ENCODE results near the gene SOX18. TPM values are rescaled to one million over a fixed set of nuclear protein-coding genes. Genes with fewer than 3 reads are reported as not detected.
"Not testable (repeated sequence)": the region's sequence is repeated elsewhere in the genome, so short reads cannot be mapped to it uniquely, and the experiment has no call there.

SOX18 gene
- total RNA-seq: 8.1 TPM

DNA sequence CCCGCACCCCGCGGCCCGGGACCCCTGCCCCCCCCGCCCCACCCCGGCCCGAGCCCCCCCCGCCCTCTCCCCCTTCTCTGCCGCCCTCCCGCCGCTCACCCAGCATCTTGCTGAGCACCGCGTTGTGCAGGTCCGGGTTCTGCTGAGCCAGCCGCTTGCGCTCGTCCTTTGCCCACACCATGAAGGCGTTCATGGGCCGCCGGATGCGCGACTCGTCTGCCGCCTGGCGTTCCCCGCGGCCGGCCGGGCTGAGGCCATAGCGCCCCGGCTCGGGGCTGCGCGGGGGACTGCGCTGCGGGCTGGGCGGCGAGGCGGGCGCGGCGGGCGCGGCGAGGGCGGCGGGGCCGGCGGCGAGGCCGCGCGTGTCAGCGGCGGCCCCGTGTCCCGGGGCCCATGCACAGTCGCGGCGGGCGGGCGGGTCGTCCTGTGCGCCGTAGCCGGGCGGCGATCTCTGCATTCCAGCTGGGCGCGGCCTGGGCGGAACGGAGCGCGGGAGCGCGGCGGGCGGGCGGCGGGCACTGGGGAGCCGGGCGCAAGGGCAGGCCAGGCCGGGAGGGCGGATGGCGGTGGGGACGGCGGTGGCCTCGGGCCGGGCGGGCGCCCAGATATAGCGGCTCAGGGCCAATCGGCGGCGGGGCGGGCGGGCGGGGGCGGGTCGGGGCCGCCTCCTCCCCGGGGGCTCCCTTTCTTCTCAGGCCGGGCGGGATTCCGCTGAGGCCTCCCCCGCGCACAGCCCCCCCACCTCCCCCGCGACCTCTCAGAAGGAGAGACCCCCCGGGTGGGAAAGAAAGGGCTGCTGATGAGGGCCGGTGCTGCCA is at the start of gene SOX18:
Gene SOX18, minus strand, starts transcription at position 580 of the 818 bp plus-strand sequence. Its CDS starts 123 bp downstream, at position 457.
- peak; percentile 22 for ATAC-seq
- DNase-seq (ENCODE audit: low spot score): no peak

DNA sequence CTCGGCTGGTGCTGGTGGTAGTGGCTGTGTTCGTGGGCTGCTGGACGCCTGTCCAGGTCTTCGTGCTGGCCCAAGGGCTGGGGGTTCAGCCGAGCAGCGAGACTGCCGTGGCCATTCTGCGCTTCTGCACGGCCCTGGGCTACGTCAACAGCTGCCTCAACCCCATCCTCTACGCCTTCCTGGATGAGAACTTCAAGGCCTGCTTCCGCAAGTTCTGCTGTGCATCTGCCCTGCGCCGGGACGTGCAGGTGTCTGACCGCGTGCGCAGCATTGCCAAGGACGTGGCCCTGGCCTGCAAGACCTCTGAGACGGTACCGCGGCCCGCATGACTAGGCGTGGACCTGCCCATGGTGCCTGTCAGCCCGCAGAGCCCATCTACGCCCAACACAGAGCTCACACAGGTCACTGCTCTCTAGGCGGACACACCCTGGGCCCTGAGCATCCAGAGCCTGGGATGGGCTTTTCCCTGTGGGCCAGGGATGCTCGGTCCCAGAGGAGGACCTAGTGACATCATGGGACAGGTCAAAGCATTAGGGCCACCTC is 49.1 kb upstream of the SOX18 start:
- ATAC-seq (no peak), DNase-seq (ENCODE audit: low spot score) (no peak)

DNA sequence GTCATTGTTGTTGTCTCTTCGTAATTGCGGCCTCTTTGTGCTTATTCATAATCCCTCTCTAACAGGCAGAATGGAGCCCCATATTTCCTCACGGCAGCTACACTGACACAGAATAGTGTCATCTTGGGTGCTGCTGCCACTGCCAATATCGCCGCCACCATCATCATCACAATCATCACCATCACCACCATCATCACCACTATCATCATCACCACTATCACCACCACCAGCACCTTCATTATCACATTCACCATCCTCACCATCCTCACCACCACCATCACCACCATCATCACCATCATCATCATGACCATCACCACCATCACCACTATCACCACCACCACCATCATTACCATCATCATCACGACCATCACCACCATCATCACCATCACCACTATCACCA is 47.1 kb upstream of the SOX18 start:
- ATAC-seq: no peak
- no peak for DNase-seq (ENCODE audit: low spot score)

DNA sequence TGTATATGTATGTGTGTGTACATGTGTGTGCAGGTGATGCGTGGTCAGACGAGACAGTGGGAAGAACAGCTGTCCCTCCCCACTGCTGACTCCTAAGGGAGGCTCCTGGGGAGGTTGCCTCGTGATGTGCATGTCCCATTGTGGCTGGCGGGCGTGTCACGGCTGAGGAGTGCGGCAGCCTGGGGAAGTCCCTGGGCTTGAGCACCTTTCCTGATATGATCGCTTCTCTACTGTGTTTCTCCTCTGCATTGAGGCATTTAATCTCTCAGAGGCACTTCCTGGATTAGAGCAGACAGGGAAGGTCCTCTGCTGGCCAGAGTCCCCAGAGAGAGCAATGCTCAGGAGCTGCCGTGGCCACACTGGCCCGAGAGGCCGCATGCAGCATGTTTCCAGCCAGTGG is 46.5 kb upstream of the SOX18 start:
- ATAC-seq: no peak
- no peak for DNase-seq (ENCODE audit: low spot score)

DNA sequence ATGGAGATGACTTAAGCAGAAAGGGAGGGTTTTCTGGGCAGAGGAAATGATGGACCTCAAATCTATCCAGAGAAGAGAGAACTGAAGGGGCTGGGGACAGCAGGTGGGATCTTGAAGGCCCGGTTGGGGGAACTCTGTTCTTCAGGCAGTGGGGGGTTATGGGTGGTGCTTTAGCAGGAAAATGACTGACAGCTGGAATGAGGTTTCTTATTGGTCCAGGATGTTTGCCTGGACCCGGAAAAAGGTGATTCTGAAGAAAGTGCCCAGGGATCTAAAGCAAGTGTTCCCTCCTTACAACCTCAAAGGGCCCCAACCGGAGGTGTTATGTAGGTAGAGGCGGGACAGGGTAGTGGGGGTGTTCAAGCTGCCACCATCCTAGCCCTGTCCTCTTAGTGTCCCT is 46.0 kb upstream of the SOX18 start:
- ATAC-seq: no peak
- no peak for DNase-seq (ENCODE audit: low spot score)

DNA sequence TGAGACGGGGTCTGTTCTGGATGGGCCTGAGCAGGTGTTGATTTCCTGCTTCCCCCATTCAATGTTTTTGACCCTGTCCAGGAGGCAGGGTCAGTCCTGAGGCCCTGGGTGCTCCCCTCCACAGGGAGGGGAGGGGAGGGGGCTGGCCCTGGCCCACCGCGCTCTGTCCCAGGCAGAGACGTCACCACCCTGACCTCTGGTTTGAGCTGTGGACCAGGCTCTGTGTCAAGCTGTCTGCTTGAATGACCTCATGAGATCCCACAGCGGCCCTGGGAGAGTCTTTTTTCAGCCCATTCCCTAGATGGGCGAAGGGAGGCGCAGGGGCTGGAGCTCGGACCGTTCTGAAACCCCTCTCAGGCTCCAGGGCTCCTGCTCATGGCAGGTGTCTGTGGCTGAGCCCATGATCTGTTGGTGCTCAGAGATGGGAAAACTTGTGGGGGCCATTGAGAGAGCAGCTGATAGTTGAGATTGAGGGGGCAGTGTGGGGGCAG is 43.6 kb upstream of the SOX18 start:
- DNase-seq (ENCODE audit: low spot score): no peak
- ATAC-seq: peak; percentile 44

DNA sequence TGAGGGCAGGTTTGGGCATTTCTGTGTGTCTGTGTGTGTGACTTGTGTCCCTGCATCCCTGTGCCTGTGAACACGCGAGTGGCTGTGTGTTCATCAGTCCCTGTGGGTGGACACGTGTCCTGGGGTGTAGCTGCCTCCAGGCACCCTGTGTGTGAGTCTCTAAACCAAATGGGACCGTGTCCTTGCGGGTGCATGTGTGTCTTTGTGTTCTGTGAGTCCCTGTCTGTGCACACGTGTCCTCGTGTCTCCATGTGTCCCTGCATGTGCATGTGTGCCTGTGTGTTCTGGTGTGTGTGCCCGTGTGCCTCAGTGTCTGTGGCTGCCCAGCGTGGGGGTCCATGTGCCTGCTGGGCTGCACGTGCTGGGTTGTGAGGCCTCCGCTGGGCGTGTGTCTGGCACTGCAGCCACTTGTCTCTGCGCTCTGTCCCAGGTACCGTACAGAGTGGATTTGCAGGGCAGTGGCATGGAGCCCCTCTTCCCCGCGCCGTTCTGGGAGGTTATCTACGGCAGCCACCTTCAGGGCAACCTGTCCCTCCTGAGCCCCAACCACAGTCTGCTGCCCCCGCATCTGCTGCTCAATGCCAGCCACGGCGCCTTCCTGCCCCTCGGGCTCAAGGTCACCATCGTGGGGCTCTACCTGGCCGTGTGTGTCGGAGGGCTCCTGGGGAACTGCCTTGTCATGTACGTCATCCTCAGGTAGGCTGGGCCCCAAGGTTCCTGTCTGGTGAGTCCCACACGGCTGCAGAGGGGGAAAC is 43.0 kb upstream of the SOX18 start:
- ATAC-seq: peak; percentile 38
- no peak for DNase-seq (ENCODE audit: low spot score)

DNA sequence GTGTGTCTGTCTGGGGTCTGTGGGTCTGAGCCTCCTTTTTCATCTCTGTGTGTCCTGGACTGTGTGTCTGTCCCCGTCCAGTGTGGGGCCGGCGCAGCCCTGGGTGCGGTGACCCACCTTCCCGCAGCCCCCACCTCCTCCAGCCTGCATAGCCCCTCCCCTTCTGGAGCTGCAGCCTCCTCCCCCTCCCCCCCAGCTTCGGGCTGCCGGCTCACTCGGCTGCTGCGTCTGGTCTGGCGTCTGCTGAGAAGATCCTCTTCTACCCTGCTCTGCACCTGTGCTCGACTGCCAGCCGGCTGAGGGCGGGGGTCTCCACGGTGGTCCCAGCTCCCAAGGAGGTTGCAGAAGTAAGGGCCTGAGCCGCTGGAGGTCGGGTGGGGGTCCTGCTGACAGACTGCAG is 42.3 kb upstream of the SOX18 start:
- ATAC-seq: no peak
- DNase-seq (ENCODE audit: low spot score): no peak

DNA sequence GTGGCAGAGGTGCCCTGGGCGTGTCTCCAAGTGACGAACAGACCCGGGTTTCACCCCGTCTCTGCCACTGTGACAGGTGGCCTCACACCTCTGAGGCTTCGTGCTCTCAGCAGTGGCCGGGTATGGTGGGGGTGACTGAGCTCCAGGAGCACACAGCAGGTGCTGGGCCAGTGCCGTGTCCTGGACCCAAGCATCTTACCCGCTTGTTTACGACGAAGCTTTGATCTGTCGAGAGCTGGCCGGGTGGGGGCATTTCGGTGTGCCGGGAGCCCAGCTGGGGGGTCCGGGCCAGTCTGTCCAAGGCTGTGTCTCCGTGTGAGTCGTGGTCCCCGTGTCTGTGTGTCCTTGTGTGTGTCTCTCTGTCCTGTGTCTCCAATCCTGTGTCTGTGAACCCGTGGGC is 41.9 kb upstream of the SOX18 start:
- DNase-seq (ENCODE audit: low spot score) (no peak), ATAC-seq (no peak)

DNA sequence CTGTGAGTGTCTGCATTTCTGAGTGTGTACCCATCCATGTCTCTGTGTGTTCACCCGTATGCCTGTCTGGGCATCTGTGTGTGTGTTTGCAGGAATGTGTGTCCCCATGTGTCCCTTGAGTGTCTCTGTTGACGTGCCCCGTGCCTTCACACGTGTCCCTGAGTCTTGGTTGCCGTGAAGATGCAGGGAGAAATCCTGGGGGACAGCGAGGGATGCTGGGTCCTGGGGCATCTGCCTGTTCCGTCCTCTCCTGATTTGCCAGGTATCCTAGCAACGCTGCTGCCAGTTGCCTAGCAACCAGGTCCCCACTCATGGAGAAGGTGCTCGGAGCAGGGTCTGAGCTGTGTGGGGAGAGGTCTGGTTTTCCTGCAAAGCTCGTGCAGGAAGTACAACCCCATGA is 40.7 kb upstream of the SOX18 start:
- DNase-seq (ENCODE audit: low spot score) (no peak), ATAC-seq (no peak)

DNA sequence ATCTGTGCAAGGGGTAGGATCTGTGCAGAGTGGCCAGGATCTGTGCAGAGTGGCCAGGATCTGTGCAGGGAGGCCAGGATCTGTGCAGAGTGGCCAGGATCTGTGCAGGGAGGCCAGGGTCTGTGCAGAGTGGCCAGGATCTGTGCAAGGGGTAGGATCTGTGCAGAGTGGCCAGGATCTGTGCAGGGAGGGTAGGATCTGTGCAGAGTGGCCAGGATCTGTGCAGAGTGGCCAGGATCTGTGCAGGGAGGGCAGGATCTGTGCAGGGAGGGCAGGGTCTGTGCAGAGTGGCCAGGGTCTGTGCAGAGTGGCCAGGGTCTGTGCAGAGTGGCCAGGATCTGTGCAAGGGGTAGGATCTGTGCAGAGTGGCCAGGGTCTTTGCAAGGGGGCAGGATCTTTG is 39.1 kb upstream of the SOX18 start:
- not testable (repeated sequence) for DNase-seq (ENCODE audit: low spot score); ATAC-seq

DNA sequence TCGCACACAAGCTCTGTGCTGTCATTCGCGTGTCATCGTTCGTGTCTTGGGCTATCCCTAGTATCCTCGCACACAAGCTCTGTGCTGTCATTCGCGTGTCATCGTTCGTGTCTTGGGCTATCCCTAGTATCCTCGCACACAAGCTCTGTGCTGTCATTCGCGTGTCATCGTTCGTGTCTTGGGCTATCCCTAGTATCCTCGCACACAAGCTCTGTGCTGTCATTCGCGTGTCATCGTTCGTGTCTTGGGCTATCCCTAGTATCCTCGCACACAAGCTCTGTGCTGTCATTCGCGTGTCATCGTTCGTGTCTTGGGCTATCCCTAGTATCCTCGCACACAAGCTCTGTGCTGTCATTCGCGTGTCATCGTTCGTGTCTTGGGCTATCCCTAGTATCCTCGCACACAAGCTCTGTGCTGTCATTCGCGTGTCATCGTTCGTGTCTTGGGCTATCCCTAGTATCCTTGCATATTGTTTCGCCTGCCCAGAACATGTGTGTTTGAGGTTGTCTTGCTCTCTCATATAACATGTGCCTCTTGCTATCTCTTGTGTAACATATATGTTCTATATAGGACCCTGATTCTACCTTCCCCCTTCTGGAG is 37.9 kb upstream of the SOX18 start:
- not testable (repeated sequence) for ATAC-seq; DNase-seq (ENCODE audit: low spot score)

DNA sequence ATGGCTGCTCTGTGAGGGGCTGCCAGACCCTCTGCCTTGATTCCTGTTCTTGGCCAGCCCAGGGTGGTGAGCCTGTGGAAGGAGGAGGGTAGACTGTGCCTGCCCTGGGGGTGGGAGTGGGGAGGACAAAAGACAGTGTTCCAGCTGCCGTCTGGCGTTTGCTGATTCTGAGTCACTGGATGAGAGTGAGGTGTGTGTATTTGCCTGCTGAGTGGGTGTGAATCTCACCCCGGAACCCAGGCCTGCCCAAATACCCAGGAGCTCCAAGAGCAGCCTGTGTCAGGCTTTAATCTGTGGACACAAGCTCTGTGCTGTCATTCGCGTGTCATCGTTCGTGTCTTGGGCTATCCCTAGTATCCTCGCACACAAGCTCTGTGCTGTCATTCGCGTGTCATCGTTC is 37.4 kb upstream of the SOX18 start:
- ATAC-seq: no peak
- DNase-seq (ENCODE audit: low spot score): no peak

DNA sequence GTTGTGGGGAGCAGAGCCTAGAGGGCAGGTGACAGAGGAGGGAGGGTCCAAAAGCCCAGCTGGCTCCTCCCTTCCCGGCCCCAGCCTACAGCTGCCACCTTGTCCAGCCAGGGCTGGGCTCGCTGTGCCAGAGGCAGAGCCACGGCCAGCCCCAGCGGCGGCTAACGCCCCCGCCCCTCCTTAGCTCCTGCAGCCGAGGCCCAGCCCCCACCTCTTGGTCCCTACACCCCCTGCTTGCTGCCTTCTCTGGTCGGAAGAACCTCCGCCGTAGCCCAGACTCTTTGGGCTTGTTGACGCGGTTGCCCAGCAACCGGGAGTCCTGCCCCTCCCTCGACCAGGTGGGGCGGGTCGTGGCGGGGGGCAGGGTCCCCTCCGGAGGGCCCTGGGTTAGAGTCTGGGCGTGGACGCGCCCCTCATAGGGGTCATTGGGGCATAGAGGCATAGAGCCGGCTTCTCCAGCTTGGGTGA is 35.3 kb upstream of the SOX18 start:
- DNase-seq (ENCODE audit: low spot score): no peak
- ATAC-seq: no peak

DNA sequence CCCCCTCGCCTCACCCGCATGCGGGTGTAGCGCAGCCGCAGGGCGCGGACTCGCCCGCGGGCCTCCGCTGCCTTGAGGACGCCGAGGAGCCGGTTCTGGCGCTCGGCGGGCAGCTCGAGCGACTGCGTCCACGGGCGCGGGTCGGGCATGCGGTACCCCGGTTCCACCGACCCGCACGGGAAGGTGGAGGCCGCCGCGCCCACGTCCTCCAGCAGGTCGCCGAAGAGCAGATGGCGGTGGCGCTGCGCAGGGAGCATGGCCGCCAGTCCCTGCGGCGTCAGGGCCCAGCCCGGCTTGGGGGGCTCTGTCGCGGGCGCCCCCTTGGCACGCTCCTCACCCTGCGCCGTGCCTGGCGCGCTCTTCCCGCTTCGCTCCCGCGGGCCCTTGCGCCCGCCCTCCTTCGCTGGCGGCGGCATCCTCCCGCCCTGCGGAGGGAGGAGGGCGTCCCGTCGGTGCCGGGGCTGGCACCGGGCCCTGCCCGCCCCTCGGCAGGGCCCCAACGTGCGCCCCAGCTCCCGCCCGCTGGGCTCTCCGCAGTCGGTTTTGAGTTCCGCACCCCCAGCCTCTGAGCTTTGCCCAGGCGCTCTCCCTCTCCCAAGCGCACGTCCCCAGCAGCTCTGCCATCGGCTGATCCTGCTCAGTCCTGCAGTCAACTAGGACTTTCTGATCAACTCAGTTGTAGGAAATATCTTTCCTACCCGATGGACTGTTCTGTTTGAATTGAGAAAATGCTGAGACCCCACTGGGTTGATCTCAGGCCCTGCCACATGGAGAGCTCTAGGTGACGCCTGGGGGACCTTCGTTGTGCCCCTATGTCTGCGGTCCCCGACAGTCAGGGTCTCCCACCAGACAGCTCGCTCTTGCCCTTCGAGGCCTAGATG is 34.6 kb upstream of the SOX18 start, which contains the start of gene LKAAEAR1:
Gene LKAAEAR1, minus strand, starts transcription at position 595 of the 881 bp plus-strand sequence. Its CDS starts 179 bp downstream, at position 416.
- DNase-seq (ENCODE audit: low spot score) (no peak), ATAC-seq (no peak)

DNA sequence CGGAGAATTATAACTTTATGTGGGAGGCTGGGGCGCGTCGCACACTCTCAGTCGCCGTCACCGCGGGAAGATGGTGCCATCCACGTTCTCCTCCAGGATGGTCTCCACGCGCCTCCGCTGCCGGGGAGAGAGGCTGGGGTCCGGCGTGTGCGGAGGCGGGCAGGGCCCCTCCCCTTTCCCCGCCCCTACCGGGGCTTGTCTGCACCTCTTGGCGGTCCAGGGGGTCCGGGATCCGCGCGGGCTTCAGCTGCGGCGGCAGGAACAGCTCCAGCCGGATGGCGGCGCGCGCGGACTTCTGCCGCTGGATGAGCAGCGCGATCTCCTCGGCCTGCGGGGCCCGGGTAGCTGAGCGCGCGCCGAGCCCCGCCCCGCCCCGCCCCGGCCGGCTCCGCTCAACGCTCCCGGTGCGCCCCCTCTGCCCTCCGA is 34.0 kb upstream of the SOX18 start:
- ATAC-seq (peak; percentile 73), DNase-seq (ENCODE audit: low spot score) (peak; percentile 74)

DNA sequence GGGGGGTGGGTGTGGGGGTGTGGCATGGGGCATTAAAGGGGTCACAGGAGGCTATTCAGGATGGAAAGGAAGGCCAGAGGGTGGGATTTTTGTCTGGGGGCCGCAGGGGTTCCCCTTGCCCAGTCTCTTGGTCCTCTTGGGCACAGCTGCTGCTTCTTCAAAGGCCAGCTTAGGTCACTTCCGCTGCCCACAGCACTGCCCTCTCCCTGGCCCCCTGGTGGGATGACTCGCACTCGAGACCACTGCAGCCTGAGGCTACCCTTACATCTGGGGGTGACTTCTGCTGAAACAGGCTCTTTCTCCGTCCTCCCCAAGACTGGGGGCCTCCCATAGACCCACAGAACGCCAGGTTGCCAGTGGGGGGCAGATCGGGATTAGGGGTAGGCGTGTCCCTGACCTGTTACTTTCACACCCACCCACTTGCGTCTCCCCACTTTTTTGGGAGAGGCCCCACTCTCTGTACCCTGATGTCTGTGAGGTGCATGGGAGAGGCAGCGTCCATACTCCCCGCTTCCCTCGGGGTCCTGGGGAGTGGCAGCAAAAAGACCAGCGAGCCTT is 33.5 kb upstream of the SOX18 start:
- ATAC-seq (no peak), DNase-seq (ENCODE audit: low spot score) (no peak)

DNA sequence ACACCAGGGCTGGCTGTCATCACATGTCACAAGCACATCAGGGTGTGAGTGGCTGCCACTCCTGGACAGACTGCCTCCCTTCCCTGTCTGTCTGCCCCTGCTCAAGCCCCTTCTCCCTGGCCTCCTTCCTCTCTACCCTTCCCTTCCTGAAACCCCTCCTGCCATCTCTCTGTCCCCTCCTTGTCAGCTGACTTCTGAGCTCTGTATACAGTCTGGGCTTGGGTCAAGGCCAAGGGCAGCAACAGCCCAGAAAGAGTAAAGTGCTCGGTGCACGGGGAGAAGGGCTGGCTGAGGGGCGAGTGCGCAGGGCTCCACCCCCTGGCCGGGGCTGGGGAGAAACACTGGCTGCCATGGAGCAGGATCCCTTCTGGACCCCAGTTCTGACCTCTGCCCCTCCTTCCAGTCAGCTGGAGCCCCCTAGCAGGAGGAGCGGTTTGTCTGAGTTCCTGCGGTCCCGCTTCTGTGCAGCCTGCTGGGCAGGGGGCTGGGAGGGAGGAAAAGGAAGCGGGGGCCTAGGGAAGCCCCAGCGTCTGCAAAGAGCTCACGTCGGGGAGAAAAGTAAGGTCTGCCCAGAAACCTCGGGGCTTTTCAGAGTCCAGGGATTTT is 32.8 kb upstream of the SOX18 start:
- ATAC-seq (no peak), DNase-seq (ENCODE audit: low spot score) (no peak)

DNA sequence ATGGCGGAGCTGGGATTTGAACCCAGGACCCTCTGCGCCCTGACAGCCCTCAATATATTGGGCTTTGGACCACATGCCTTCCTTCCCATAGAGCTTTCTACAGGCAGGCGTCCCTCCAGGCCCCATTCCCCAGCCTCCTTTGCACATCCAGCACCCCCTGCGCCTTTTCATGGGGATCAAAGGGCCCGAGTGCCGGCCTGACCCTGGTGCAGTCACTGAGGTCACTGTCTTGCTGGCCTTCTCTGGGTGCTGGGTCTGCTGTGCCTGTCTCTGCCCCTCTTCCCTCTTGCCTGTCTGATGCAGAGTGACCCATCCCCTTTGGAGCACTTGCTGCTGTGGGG is 32.2 kb upstream of the SOX18 start:
- no peak for DNase-seq (ENCODE audit: low spot score)
- ATAC-seq: no peak
